ENCODE results near the gene PDE4B. TPM values are rescaled to one million over a fixed set of nuclear protein-coding genes. Genes with fewer than 3 reads are reported as not detected.

Gene PDE4B
- total RNA-seq, 1 donor from 2014 or later: 7.6 TPM

- no peaks in the 10 kb centered on the region for H3K9me3 Mint-ChIP-seq (ENCODE audit: unreplicated experiment)
- DNase-seq (ENCODE audit: low read depth): peak; percentile 92
Measured at GRCh38 chr1:66217021-66217420, 424.3 kb downstream of the PDE4B start.

GRCh38 chr1:66217561-66217960, 424.9 kb downstream of the PDE4B start:
- DNase-seq (ENCODE audit: low read depth): no peak
- H3K4me3 Mint-ChIP-seq (ENCODE audit: unreplicated experiment): no peak overlapping the region
- no peak overlapping the region for H3K9ac ChIP-seq (ENCODE audit: low read length)
- H3K27ac ChIP-seq (ENCODE audit: low read depth, low read length): no peak overlapping the region
- no peak overlapping the region for H3K4me3 ChIP-seq (ENCODE audit: insufficient read depth, low read depth, low read length)
- no peaks in the 10 kb centered on the region for H3K27me3 Mint-ChIP-seq (ENCODE audit: low read depth, unreplicated experiment)
- no peak overlapping the region for H3K27ac Mint-ChIP-seq (ENCODE audit: unreplicated experiment)
- H4K20me1 ChIP-seq (ENCODE audit: insufficient read depth, low read length): no peaks in the 10 kb centered on the region
- H3K4me1 Mint-ChIP-seq (ENCODE audit: low read depth, unreplicated experiment): no peaks in the 10 kb centered on the region
- no peaks in the 10 kb centered on the region for H3K36me3 ChIP-seq (ENCODE audit: insufficient read depth, low read length)
- FAIRE-seq: no peak
- no peaks in the 10 kb centered on the region for H3K9me3 ChIP-seq (ENCODE audit: insufficient read depth, low read depth, low read length)
- H3K27me3 ChIP-seq (ENCODE audit: insufficient read depth, low read length): no peaks in the 10 kb centered on the region
- TF ChIP-seq EZH2 (IDR thresholded peaks at IDR 0.05; ENCODE audit: insufficient read depth, low read length) (no peak), CTCF (IDR thresholded peaks at IDR 0.05; ENCODE audit: insufficient read depth, low read depth, low read length) (no peak)
- no peaks in the 10 kb centered on the region for H3K9me3 Mint-ChIP-seq (ENCODE audit: unreplicated experiment)
- H3K4me1 ChIP-seq (ENCODE audit: insufficient read depth, low read length): no peaks in the 10 kb centered on the region
- no peaks in the 10 kb centered on the region for H3K36me3 Mint-ChIP-seq (ENCODE audit: low read depth, unreplicated experiment)
- H3K4me2 ChIP-seq (ENCODE audit: low read length): no peak overlapping the region
- no peak overlapping the region for H2AFZ ChIP-seq (ENCODE audit: low read depth, low read length)
- H3K79me2 ChIP-seq (ENCODE audit: insufficient read depth, low read length): no peaks in the 10 kb centered on the region

More at GRCh38 chr1:66217021-66217420, 424.3 kb downstream of the PDE4B start:
- no peak overlapping the region for H3K4me2 ChIP-seq (ENCODE audit: low read length)
- Mint-ChIP-seq H3K27ac (ENCODE audit: unreplicated experiment) (no peak overlapping the region), H3K4me1 (ENCODE audit: low read depth, unreplicated experiment) (no peaks in the 10 kb centered on the region), H3K27me3 (ENCODE audit: low read depth, unreplicated experiment) (no peaks in the 10 kb centered on the region), H3K36me3 (ENCODE audit: low read depth, unreplicated experiment) (no peaks in the 10 kb centered on the region), H3K4me3 (ENCODE audit: unreplicated experiment) (no peak overlapping the region)
- H3K27ac ChIP-seq (ENCODE audit: low read depth, low read length): no peak overlapping the region
- no peaks in the 10 kb centered on the region for H3K36me3 ChIP-seq (ENCODE audit: insufficient read depth, low read length)
- H3K9me3 ChIP-seq (ENCODE audit: insufficient read depth, low read depth, low read length): no peaks in the 10 kb centered on the region
- TF ChIP-seq CTCF (IDR thresholded peaks at IDR 0.05; ENCODE audit: insufficient read depth, low read depth, low read length): no peak
- TF ChIP-seq EZH2 (IDR thresholded peaks at IDR 0.05; ENCODE audit: insufficient read depth, low read length): no peak
- H4K20me1 ChIP-seq (ENCODE audit: insufficient read depth, low read length): no peaks in the 10 kb centered on the region
- no peaks in the 10 kb centered on the region for H3K27me3 ChIP-seq (ENCODE audit: insufficient read depth, low read length)
- FAIRE-seq: no peak
- no peaks in the 10 kb centered on the region for H3K79me2 ChIP-seq (ENCODE audit: insufficient read depth, low read length)
- no peak overlapping the region for H3K4me3 ChIP-seq (ENCODE audit: insufficient read depth, low read depth, low read length)
- H2AFZ ChIP-seq (ENCODE audit: low read depth, low read length): no peak overlapping the region
- H3K9ac ChIP-seq (ENCODE audit: low read length): no peak overlapping the region
- H3K4me1 ChIP-seq (ENCODE audit: insufficient read depth, low read length): no peaks in the 10 kb centered on the region

- Histone ChIP-seq H3K79me2 (ENCODE audit: insufficient read depth, low read length) (no peaks in the 10 kb centered on the region), H3K36me3 (ENCODE audit: insufficient read depth, low read length) (no peaks in the 10 kb centered on the region), H3K27me3 (ENCODE audit: insufficient read depth, low read length) (no peaks in the 10 kb centered on the region), H3K27ac (ENCODE audit: low read depth, low read length) (no peak overlapping the region), H3K4me3 (ENCODE audit: insufficient read depth, low read depth, low read length) (no peak overlapping the region), H3K9me3 (ENCODE audit: insufficient read depth, low read depth, low read length) (no peaks in the 10 kb centered on the region), H2AFZ (ENCODE audit: low read depth, low read length) (no peak overlapping the region), H3K9ac (ENCODE audit: low read length) (no peak overlapping the region), H3K4me1 (ENCODE audit: insufficient read depth, low read length) (no peaks in the 10 kb centered on the region), H4K20me1 (ENCODE audit: insufficient read depth, low read length) (no peaks in the 10 kb centered on the region), H3K4me2 (ENCODE audit: low read length) (no peak overlapping the region)
- Mint-ChIP-seq H3K4me3 (ENCODE audit: unreplicated experiment) (no peak overlapping the region), H3K4me1 (ENCODE audit: low read depth, unreplicated experiment) (no peaks in the 10 kb centered on the region), H3K9me3 (ENCODE audit: unreplicated experiment) (no peaks in the 10 kb centered on the region), H3K27ac (ENCODE audit: unreplicated experiment) (no peak overlapping the region), H3K36me3 (ENCODE audit: low read depth, unreplicated experiment) (no peaks in the 10 kb centered on the region), H3K27me3 (ENCODE audit: low read depth, unreplicated experiment) (peaks cover 2% of the 10 kb centered on the region)
- FAIRE-seq: no peak
- no peak for DNase-seq (ENCODE audit: low read depth)
- TF ChIP-seq CTCF (IDR thresholded peaks at IDR 0.05; ENCODE audit: insufficient read depth, low read depth, low read length) (no peak), EZH2 (IDR thresholded peaks at IDR 0.05; ENCODE audit: insufficient read depth, low read length) (no peak)
Measured at GRCh38 chr1:66220477-66220876, 427.8 kb downstream of the PDE4B start.
